K562 (cell line): ENCODE measurements around the gene REEP3. TPM values are rescaled to one million over a fixed set of nuclear protein-coding genes. Genes with fewer than 3 reads are reported as not detected.

Experiments used
- CBX5 ChIP-seq: IDR thresholded peaks from 2 replicates; pipeline ENCODE4 v1.6.1; 2014; ENCODE audit warnings: low read depth, borderline replicate concordance
- CHD2 ChIP-seq: IDR thresholded peaks from 2 replicates; pipeline ENCODE4 v1.6.1; 2011; ENCODE audit warnings: low read depth, low read length
- DACH1 ChIP-seq: fragments of 450-650 bp; IDR thresholded peaks from 2 replicates; pipeline ENCODE4 v1.6.1; 2018; ENCODE audit not compliant: partially characterized antibody
- DDX20 ChIP-seq: fragments of 450-650 bp; IDR thresholded peaks from 2 replicates; pipeline ENCODE4 v1.6.1; 2016; ENCODE audit warnings: missing genetic modification characterization, low read depth, mild to moderate bottlenecking, missing compliant biosample characterization, moderate library complexity
- ESRRA ChIP-seq: fragments of 450-650 bp; IDR thresholded peaks from 2 replicates; pipeline ENCODE4 v1.6.1; 2014; ENCODE audit warnings: low read depth, mild to moderate bottlenecking, moderate library complexity, borderline replicate concordance
- FIP1L1 ChIP-seq: fragments of 200-400 bp; formaldehyde crosslinking; IDR thresholded peaks from 2 replicates; pipeline ENCODE4 v1.6.1; 2018; ENCODE audit warnings: mild to moderate bottlenecking, low read depth, low read length; ENCODE audit not compliant: poor library complexity, severe bottlenecking
- GABPA ChIP-seq: fragments of 200-800 bp; sonication (Bioruptor generic); conservative IDR thresholded peaks from 2 replicates; pipeline ENCODE4 v1.6.1; 2016; ENCODE audit warnings: low read depth, missing genetic modification characterization, missing compliant biosample characterization
- MCM7 ChIP-seq, 2 experiments: fragments of 450-650 bp; IDR thresholded peaks; 2 replicates each; pipeline ENCODE4 v1.6.1; 2016 to 2018
- POLR2G ChIP-seq: fragments of 200-400 bp; formaldehyde crosslinking; IDR thresholded peaks from 2 replicates; pipeline ENCODE4 v1.6.1; 2017; ENCODE audit warnings: low read depth, mild to moderate bottlenecking, antibody characterized with exemption, low read length, moderate library complexity
- POLR3A ChIP-seq: IDR thresholded peaks from 2 replicates; pipeline ENCODE4 v1.6.1; 2011; ENCODE audit warnings: borderline replicate concordance, mild to moderate bottlenecking, moderate library complexity; ENCODE audit not compliant: insufficient read length, insufficient read depth; ENCODE audit errors: extremely low read depth
- SPI1 ChIP-seq: IDR thresholded peaks from 2 replicates; pipeline ENCODE4 v1.6.1; 2011; ENCODE audit warnings: low read depth, low read length, control low read depth, borderline replicate concordance
- TCF7L2 ChIP-seq: fragments of 150-350 bp; IDR thresholded peaks from 2 replicates; pipeline ENCODE4 v1.6.1; 2016; ENCODE audit warnings: low read depth, mild to moderate bottlenecking, low read length, moderate library complexity
- ZNF121 ChIP-seq: sonication (generic); formaldehyde crosslinking; conservative IDR thresholded peaks from 2 replicates; pipeline ENCODE4 v1.8.0; 2022; ENCODE audit warnings: missing genetic modification reagents
- ZNF217 ChIP-seq: sonication (generic); formaldehyde crosslinking; IDR thresholded peaks from 2 replicates; pipeline ENCODE4 v1.8.0; 2022; ENCODE audit warnings: mild to moderate bottlenecking, missing genetic modification reagents
- ZNF324 ChIP-seq: fragments of 250-450 bp; sonication (Bioruptor Pico); IDR thresholded peaks from 2 replicates; pipeline ENCODE4 v1.4.0; 2020; ENCODE audit warnings: mild to moderate bottlenecking
- ZNF785 ChIP-seq: fragments of 250-450 bp; sonication (Bioruptor Pico); IDR thresholded peaks from 2 replicates; pipeline ENCODE4 v1.4.0; 2020; ENCODE audit warnings: mild to moderate bottlenecking
- polyA plus RNA-seq, 8 experiments: library from polyadenylated mRNA; depleted of rRNA in 4 of 8; stranded (reverse) in 5 of 8; unstranded in 3 of 8; fragments of >200 nt; fragmentation: Nextera tagmentation in 2 of 8; fragmentation: Illumina TruSeq in 1 of 8; extraction: Ambion mirVana in 2 of 8; extraction: Trizol in 1 of 8; gene quantifications; 2 replicates each; pipeline versions ENCODE4 v1.2.1 to v1.2.3, GENCODE V29; 2011 to 2014; ENCODE audit warnings: inconsistent platforms in 1 of 8, missing spikeins in 1 of 8
- total RNA-seq, 7 experiments: library from RNA; depleted of rRNA in 6 of 7; stranded (reverse); fragments of >200 nt in 6 of 7; fragmentation: Illumina TruSeq in 2 of 7; extraction: Trizol in 2 of 7; gene quantifications; 2 replicates each; pipeline versions ENCODE4 v1.2.1 to v1.2.3, GENCODE V29; 2011 to 2021; ENCODE audit warnings: low replicate concordance in 1 of 7
- TF ChIP-seq, protein P1 (sequence below): fragments of 250-450 bp; sonication (Bioruptor Pico); IDR thresholded peaks from 2 replicates; pipeline ENCODE4 v1.4.0; 2020; ENCODE audit warnings: borderline replicate concordance
- TF ChIP-seq, protein P2 (sequence below): fragments of 250-450 bp; sonication (Bioruptor Pico); IDR thresholded peaks from 2 replicates; pipeline ENCODE4 v1.6.1; 2021; ENCODE audit warnings: mild to moderate bottlenecking
- TF ChIP-seq, protein P3 (sequence below): sonication (generic); formaldehyde crosslinking; IDR thresholded peaks from 2 replicates; pipeline ENCODE4 v1.8.0; 2023; ENCODE audit warnings: mild to moderate bottlenecking, missing genetic modification reagents
- TF ChIP-seq, protein P4 (sequence below): fragments of 450-650 bp; IDR thresholded peaks from 2 replicates; pipeline ENCODE4 v1.6.1; 2018; ENCODE audit warnings: mild to moderate bottlenecking, low read depth; ENCODE audit not compliant: partially characterized antibody

The REEP3 gene
- total and polyA plus RNA-seq, 9 of the 15 experiments (the other 6 are each of a cell fraction or from before 2014, with no cell fraction given) = 3.4 to 13.4 (median 9.2) TPM

DNA sequence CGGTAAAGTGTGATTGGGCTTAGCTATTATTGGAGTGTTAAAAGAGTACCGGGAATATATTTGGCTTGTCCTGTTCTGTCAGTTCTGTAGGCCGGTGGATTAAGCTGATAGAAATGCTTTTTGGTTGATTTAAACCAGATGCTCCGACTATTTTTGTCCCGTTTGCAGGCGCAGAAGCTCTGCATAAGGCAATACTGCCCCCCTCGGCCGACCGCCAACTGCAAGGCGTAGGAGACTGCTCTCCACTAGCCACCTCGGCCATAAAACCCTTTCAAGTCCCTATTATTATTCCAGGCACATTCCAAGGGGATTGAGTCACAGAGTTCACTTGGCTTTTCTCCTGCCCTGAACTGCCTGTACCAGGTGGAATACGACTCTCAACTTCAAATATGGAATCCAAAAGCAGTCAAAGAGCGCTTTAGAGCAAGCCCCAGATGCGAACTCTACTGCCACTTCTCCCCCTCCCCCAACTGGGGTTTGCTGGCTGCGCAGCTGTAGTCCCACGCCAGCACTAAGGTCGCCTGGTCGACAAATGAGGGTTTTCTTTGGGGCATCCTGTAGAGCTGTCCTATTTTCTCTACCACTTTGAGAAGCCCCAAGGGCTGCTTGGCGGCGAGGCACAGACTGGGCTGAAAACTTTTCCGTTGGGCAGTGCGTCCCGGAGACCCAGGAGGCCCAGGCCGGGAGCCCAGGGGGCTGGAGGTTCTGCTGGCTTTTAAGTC lies 108.3 kb downstream of the REEP3 start (continued):
- TF ChIP-seq CHD2 = peak; percentile 51; the same call in 1 of the 2 replicates
- TF ChIP-seq, protein P1, sequence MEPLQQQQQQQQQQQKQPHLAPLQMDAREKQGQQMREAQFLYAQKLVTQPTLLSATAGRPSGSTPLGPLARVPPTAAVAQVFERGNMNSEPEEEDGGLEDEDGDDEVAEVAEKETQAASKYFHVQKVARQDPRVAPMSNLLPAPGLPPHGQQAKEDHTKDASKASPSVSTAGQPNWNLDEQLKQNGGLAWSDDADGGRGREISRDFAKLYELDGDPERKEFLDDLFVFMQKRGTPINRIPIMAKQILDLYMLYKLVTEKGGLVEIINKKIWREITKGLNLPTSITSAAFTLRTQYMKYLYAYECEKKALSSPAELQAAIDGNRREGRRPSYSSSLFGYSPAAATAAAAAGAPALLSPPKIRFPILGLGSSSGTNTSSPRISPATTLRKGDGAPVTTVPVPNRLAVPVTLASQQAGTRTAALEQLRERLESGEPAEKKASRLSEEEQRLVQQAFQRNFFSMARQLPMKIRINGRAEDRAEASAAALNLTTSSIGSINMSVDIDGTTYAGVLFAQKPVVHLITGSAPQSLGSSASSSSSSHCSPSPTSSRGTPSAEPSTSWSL = no peak
- TF ChIP-seq, protein P2, sequence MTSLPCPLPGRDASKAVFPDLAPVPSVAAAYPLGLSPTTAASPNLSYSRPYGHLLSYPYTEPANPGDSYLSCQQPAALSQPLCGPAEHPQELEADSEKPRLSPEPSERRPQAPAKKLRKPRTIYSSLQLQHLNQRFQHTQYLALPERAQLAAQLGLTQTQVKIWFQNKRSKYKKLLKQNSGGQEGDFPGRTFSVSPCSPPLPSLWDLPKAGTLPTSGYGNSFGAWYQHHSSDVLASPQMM (CRISPR knock-in tag) = no peak
- TF ChIP-seq ZNF785 (CRISPR knock-in tag) = no peak
- TF ChIP-seq, protein P3, sequence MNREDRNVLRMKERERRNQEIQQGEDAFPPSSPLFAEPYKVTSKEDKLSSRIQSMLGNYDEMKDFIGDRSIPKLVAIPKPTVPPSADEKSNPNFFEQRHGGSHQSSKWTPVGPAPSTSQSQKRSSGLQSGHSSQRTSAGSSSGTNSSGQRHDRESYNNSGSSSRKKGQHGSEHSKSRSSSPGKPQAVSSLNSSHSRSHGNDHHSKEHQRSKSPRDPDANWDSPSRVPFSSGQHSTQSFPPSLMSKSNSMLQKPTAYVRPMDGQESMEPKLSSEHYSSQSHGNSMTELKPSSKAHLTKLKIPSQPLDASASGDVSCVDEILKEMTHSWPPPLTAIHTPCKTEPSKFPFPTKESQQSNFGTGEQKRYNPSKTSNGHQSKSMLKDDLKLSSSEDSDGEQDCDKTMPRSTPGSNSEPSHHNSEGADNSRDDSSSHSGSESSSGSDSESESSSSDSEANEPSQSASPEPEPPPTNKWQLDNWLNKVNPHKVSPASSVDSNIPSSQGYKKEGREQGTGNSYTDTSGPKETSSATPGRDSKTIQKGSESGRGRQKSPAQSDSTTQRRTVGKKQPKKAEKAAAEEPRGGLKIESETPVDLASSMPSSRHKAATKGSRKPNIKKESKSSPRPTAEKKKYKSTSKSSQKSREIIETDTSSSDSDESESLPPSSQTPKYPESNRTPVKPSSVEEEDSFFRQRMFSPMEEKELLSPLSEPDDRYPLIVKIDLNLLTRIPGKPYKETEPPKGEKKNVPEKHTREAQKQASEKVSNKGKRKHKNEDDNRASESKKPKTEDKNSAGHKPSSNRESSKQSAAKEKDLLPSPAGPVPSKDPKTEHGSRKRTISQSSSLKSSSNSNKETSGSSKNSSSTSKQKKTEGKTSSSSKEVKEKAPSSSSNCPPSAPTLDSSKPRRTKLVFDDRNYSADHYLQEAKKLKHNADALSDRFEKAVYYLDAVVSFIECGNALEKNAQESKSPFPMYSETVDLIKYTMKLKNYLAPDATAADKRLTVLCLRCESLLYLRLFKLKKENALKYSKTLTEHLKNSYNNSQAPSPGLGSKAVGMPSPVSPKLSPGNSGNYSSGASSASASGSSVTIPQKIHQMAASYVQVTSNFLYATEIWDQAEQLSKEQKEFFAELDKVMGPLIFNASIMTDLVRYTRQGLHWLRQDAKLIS (CRISPR knock-in tag) = no peak; the same call in 1 of the 2 replicates
- no peak for TF ChIP-seq FIP1L1
- 0 out of 2 replicates have a peak, but pooled peaks have one; percentile 6 for TF ChIP-seq SPI1
- TF ChIP-seq ESRRA = peak; percentile 9; the same call in 1 of the 2 replicates
- TF ChIP-seq POLR3A = no peak
- no peak for TF ChIP-seq GABPA
- TF ChIP-seq POLR2G = no peak
- no peak for TF ChIP-seq TCF7L2
- TF ChIP-seq, protein P4, sequence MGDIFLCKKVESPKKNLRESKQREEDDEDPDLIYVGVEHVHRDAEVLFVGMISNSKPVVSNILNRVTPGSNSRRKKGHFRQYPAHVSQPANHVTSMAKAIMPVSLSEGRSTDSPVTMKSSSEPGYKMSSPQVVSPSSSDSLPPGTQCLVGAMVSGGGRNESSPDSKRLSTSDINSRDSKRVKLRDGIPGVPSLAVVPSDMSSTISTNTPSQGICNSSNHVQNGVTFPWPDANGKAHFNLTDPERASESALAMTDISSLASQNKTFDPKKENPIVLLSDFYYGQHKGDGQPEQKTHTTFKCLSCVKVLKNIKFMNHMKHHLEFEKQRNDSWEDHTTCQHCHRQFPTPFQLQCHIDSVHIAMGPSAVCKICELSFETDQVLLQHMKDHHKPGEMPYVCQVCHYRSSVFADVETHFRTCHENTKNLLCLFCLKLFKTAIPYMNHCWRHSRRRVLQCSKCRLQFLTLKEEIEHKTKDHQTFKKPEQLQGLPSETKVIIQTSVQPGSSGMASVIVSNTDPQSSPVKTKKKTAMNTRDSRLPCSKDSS = no peak
- no peak for TF ChIP-seq ZNF121 (CRISPR knock-in tag)
- TF ChIP-seq ZNF324 (CRISPR knock-in tag) = no peak
- no peak for TF ChIP-seq MCM7 (IDR thresholded peaks at IDR 0.05)
- no peak for TF ChIP-seq CBX5
- no peak for TF ChIP-seq DACH1
- no peak for TF ChIP-seq ZNF217
- TF ChIP-seq DDX20 (tag) = no peak
